H1 (cell line): ENCODE results near the gene NUP210. TPM values are rescaled to one million over a fixed set of nuclear protein-coding genes. Genes with fewer than 3 reads are reported as not detected.

Experiments
- BACH1 ChIP-seq: IDR thresholded peaks from 2 replicates; pipeline ENCODE4 v1.6.1; 2012; ENCODE audit warnings: low read length, improper control_type of control experiment
- BCL11A ChIP-seq, 2 experiments: IDR thresholded peaks; one replicate each; pipeline ENCODE4 v1.6.1; 2011; ENCODE audit warnings: low read depth in 2 of 2, low read length in 2 of 2, mild to moderate bottlenecking in 2 of 2
- CBX8 ChIP-seq: fragments of 300-800, 300-1000 bp; sonication (generic); IDR thresholded peaks from 2 replicates; pipeline ENCODE4 v1.7.1; 2016; ENCODE audit warnings: low read depth, low read length, borderline replicate concordance
- CHD2 ChIP-seq: IDR thresholded peaks from 2 replicates; pipeline ENCODE4 v1.6.1; 2012; ENCODE audit warnings: low read length, improper control_type of control experiment
- EP300 ChIP-seq, 2 experiments: IDR thresholded peaks; 1 replicate in 1 of 2; 2 replicates in 1 of 2; pipeline ENCODE4 v1.6.1; 2011 to 2012; ENCODE audit warnings: low read depth in 2 of 2, low read length in 2 of 2, mild to moderate bottlenecking in 2 of 2, borderline replicate concordance in 1 of 2, inconsistent platforms in 1 of 2, moderate library complexity in 1 of 2
- GABPA ChIP-seq: IDR thresholded peaks from 2 replicates; pipeline ENCODE4 v1.6.1; 2011; ENCODE audit warnings: mild to moderate bottlenecking, low read length, moderate library complexity, borderline replicate concordance; ENCODE audit not compliant: insufficient read depth
- HDAC2 ChIP-seq, 2 experiments: fragments of 300-600 bp in 1 of 2; sonication (generic) in 1 of 2; IDR thresholded peaks; 2 replicates each; pipeline ENCODE4 v1.6.1; 2011 to 2012; ENCODE audit warnings: low read depth in 2 of 2, low read length in 2 of 2, mild to moderate bottlenecking in 2 of 2, moderate library complexity in 2 of 2, borderline replicate concordance in 1 of 2, inconsistent platforms in 1 of 2
- HDAC6 ChIP-seq: IDR thresholded peaks from one replicate; pipeline ENCODE4 v1.7.1; 2012; ENCODE audit warnings: low read depth, mild to moderate bottlenecking, inconsistent platforms, low read length, moderate library complexity
- NANOG ChIP-seq: IDR thresholded peaks from 2 replicates; pipeline ENCODE4 v1.6.1; 2011; ENCODE audit warnings: low read length, low read depth, mild to moderate bottlenecking, inconsistent platforms; ENCODE audit not compliant: insufficient read depth, poor library complexity, severe bottlenecking
- PHF8 ChIP-seq: fragments of 200-600 bp; sonication (generic); conservative IDR thresholded peaks from 2 replicates; pipeline ENCODE4 v1.7.1; 2012; ENCODE audit warnings: low read depth, mild to moderate bottlenecking, inconsistent platforms, low read length, moderate library complexity
- POLR2A ChIP-seq, 2 experiments: IDR thresholded peaks; 1 replicate in 1 of 2; 2 replicates in 1 of 2; pipeline ENCODE4 v1.6.1; 2011; ENCODE audit warnings: low read depth in 2 of 2, low read length in 2 of 2, mild to moderate bottlenecking in 2 of 2; ENCODE audit errors: control extremely low read depth in 1 of 2
- RAD21 ChIP-seq, 2 experiments: IDR thresholded peaks in 1 of 2; conservative IDR thresholded peaks in 1 of 2; 2 replicates each; pipeline ENCODE4 v1.6.1; 2011; ENCODE audit warnings: low read depth in 2 of 2, low read length in 2 of 2, improper control_type of control experiment in 1 of 2, inconsistent platforms in 1 of 2, mild to moderate bottlenecking in 1 of 2, moderate library complexity in 1 of 2
- RXRA ChIP-seq: IDR thresholded peaks from 2 replicates; pipeline ENCODE4 v1.6.1; 2011; ENCODE audit warnings: low read depth, mild to moderate bottlenecking, low read length, moderate library complexity; ENCODE audit not compliant: insufficient read depth
- SIX5 ChIP-seq: IDR thresholded peaks from 2 replicates; pipeline ENCODE4 v1.6.1; 2011; ENCODE audit warnings: mild to moderate bottlenecking, low read depth, low read length
- SP4 ChIP-seq: IDR thresholded peaks from 2 replicates; pipeline ENCODE4 v1.6.1; 2012; ENCODE audit warnings: low read length, inconsistent platforms
- TAF1 ChIP-seq: IDR thresholded peaks from 2 replicates; pipeline ENCODE4 v1.6.1; 2011; ENCODE audit warnings: mild to moderate bottlenecking, low read depth, low read length
- TBP ChIP-seq: IDR thresholded peaks from 2 replicates; pipeline ENCODE4 v1.6.1; 2011; ENCODE audit warnings: low read depth, low read length, improper control_type of control experiment
- USF2 ChIP-seq: IDR thresholded peaks from 2 replicates; pipeline ENCODE4 v1.6.1; 2011; ENCODE audit warnings: low read length, improper control_type of control experiment
- polyA plus RNA-seq, 7 experiments: library from polyadenylated mRNA; depleted of rRNA in 3 of 7; stranded (reverse) in 5 of 7; unstranded in 2 of 7; fragments of >200 nt in 5 of 7; fragments of 200-250 nt in 2 of 7; gene quantifications; 1 replicate in 5 of 7; 2 replicates in 1 of 7; 4 replicates in 1 of 7; pipeline versions ENCODE4 v1.2.1 to v1.2.3, GENCODE V29; 2011 to 2013; ENCODE audit warnings: missing spikeins in 2 of 7, mixed read lengths in 2 of 7
- total RNA-seq: library from RNA; stranded (reverse); fragmentation: NEBNext Ultra II Directional; extraction: Animal tissue kit (Norgen Biotek cat#: 25700); gene quantifications from 2 replicates; pipeline ENCODE4 v1.2.1, GENCODE V29; 2021
- TF ChIP-seq, protein P1 (sequence below): IDR thresholded peaks from 2 replicates; pipeline ENCODE4 v1.6.1; 2012; ENCODE audit warnings: inconsistent platforms
- TF ChIP-seq, protein P2 (sequence below): IDR thresholded peaks from 2 replicates; pipeline ENCODE4 v1.6.1; 2011; ENCODE audit warnings: low read depth, mild to moderate bottlenecking, low read length; ENCODE audit not compliant: insufficient read depth

Gene NUP210
- total and polyA plus RNA-seq, 2 of the 8 experiments (the other 6 are each of a cell fraction or from before 2014, with no cell fraction given): 51.0 to 53.7 TPM

DNA sequence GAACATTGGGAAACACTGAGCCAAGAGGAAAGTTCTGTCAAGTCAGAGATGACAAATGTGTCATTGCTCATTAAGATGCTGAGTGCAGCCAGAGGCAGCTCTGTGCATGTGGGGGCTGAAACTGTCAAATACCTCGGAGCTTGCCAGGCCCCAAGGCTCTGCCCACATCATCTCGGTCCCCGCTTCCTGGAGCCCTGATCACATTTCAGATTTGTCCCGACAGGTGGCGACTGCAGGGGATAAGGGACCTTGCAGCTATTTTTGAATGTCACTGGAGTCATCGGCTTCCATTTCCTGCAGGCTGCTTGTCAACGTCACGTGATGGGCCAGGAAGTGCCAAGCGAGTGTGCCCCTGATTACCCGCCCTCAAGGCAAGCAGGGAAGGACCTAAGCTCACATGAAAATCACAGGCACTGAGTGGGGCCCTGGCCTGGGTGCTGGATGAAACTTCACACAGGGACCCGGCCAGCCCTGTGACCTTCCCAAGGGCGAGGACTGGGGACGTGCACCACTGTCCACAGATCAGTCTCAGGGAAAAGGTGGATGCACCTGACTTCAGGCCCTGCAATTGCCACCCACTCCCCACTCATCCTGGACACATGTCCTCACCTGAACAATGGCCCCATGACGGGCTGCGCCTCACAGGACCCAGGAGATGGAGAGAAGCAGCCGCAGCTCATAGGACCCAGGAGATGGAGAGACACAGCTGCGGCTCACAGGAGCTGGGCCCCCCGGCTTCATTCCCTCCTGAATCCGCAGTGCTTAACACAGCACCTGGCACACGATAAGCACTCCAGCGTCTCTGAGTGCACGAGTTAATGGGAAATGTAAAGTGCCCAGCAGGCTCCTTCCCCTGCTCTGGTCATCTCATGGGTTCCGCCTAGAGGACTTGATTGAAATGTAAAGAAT, 73.4 kb downstream of the NUP210 start (continued):
- 0 out of 2 replicates have a peak, but pooled peaks have one; percentile 43 for TF ChIP-seq TBP
- no peak for TF ChIP-seq BCL11A (IDR thresholded peaks at IDR 0.05; ENCODE audit: low read depth in 2 of 2, low read length in 2 of 2)
- TF ChIP-seq NANOG: peak; percentile 14
- peak in 1 of 2 experiments; percentile 35; a peak in 1 of 3 replicates for TF ChIP-seq POLR2A (IDR thresholded peaks at IDR 0.05; ENCODE audit: control extremely low read depth in 1 of 2, low read depth in 2 of 2, low read length in 2 of 2)
- no peak for TF ChIP-seq SP4
- 0 out of 4 replicates have a peak, but pooled peaks of 1 of the 2 experiments have one; percentile 58 for TF ChIP-seq HDAC2 (IDR thresholded peaks at IDR 0.05; ENCODE audit: borderline replicate concordance in 1 of 2, low read depth in 2 of 2, low read length in 2 of 2)
- TF ChIP-seq, protein P1, sequence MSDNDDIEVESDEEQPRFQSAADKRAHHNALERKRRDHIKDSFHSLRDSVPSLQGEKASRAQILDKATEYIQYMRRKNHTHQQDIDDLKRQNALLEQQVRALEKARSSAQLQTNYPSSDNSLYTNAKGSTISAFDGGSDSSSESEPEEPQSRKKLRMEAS: peak; percentile 42
- peak; percentile 78 for TF ChIP-seq USF2
- TF ChIP-seq EP300 (IDR thresholded peaks at IDR 0.05; ENCODE audit: borderline replicate concordance in 1 of 2, low read depth in 2 of 2, low read length in 2 of 2): 0 out of 3 replicates have a peak, but pooled peaks of 1 of the 2 experiments have one; percentile 26
- TF ChIP-seq PHF8: no peak
- TF ChIP-seq RAD21 (IDR thresholded peaks at IDR 0.05 in 1 of 2, conservative IDR thresholded peaks at IDR 0.05 in 1 of 2; ENCODE audit: low read depth in 2 of 2, low read length in 2 of 2): peak; percentile 25 to 40; a peak in 2 of 4 replicates
- TF ChIP-seq CBX8: no peak
- TF ChIP-seq TAF1: no peak
- TF ChIP-seq, protein P2, sequence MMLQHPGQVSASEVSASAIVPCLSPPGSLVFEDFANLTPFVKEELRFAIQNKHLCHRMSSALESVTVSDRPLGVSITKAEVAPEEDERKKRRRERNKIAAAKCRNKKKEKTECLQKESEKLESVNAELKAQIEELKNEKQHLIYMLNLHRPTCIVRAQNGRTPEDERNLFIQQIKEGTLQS: no peak
- TF ChIP-seq BACH1: no peak
- no peak for TF ChIP-seq RXRA
- no peak for TF ChIP-seq CHD2
- no peak for TF ChIP-seq HDAC6
- no peak for TF ChIP-seq SIX5
- TF ChIP-seq GABPA: 0 out of 2 replicates have a peak, but pooled peaks have one; percentile 20
